H1 (cell line): ENCODE results near the gene USP53. TPM values are rescaled to one million over a fixed set of nuclear protein-coding genes. Genes with fewer than 3 reads are reported as not detected.

Experiments
- CTCF ChIA-PET: fragments of 300-600 bp; sonication (Branson Sonifier 250); formaldehyde crosslinking; loops from one replicate; lab custom pipeline; 2021; ENCODE audit not compliant: partially characterized antibody; lab: Charles Lee
- POLR2A ChIA-PET: fragments of 300-600 bp; sonication (Branson Sonifier 250); formaldehyde crosslinking; loops from one replicate; lab custom pipeline; 2021; ENCODE audit warnings: inconsistent platforms; ENCODE audit not compliant: partially characterized antibody; lab: Charles Lee
- DNase-seq, 2 experiments: peaks; one replicate each; pipeline versions ENCODE4 v3.0.0 to v3.0.0-alpha.2; 2010 to 2022; ENCODE audit warnings: low spot score in 2 of 2, low read depth in 1 of 2, mixed read lengths in 1 of 2
- FAIRE-seq: peaks from 2 replicates; lab custom pipeline; 2011; peaks lifted over from hg19 to GRCh38; lab: Jason Lieb, UNC
- H2AFZ ChIP-seq: 2 replicates; pipeline ENCODE4 v1.8.1; 2012; ENCODE audit warnings: low read length, inconsistent platforms
- H2AK5ac ChIP-seq: 2 replicates; pipeline ENCODE4 v1.6.1; 2013; ENCODE audit warnings: low read depth, low read length
- H2BK120ac ChIP-seq: replicated peaks from 2 replicates; pipeline ENCODE3; 2013; ENCODE audit warnings: low read depth, low read length, inconsistent platforms
- H2BK12ac ChIP-seq: 2 replicates; pipeline ENCODE4 v1.6.1; 2013; ENCODE audit warnings: low read depth, low read length
- H2BK15ac ChIP-seq: 2 replicates; pipeline ENCODE4 v1.6.1; 2013; ENCODE audit warnings: low read length
- H2BK20ac ChIP-seq: 2 replicates; pipeline ENCODE4 v1.6.1; 2013; ENCODE audit warnings: low read length
- H2BK5ac ChIP-seq: 2 replicates; pipeline ENCODE4 v1.6.1; 2013; ENCODE audit warnings: low read depth, low read length
- H3K14ac ChIP-seq: 2 replicates; pipeline ENCODE4 v1.6.1; 2013; ENCODE audit warnings: inconsistent platforms; ENCODE audit not compliant: insufficient read length
- H3K18ac ChIP-seq: 2 replicates; pipeline ENCODE4 v1.6.1; 2013; ENCODE audit warnings: low read length; ENCODE audit errors: extremely low read depth
- H3K23ac ChIP-seq: 2 replicates; pipeline ENCODE4 v1.6.1; 2013; ENCODE audit warnings: inconsistent platforms; ENCODE audit not compliant: insufficient read length
- H3K23me2 ChIP-seq: 2 replicates; pipeline ENCODE4 v1.6.1; 2013; ENCODE audit warnings: low read depth, low read length
- H3K27ac ChIP-seq: 2 replicates; pipeline ENCODE4 v1.6.1; 2011; ENCODE audit warnings: low read depth, low read length, inconsistent platforms
- H3K27me3 ChIP-seq, 4 experiments: replicated peaks in 1 of 4; 1 replicate in 1 of 4; 2 replicates in 3 of 4; pipeline versions ENCODE4 v1.6.1 to v1.8.1; 2011 to 2013; ENCODE audit warnings: low read length in 3 of 4, mild to moderate bottlenecking in 3 of 4, inconsistent platforms in 2 of 4, mixed read lengths in 2 of 4, moderate library complexity in 1 of 4; ENCODE audit not compliant: control insufficient read depth in 3 of 4, insufficient read depth in 3 of 4; ENCODE audit errors: extremely low read depth in 1 of 4
- H3K36me3 ChIP-seq, 4 experiments: 2 replicates each; pipeline versions ENCODE4 v1.6.1 to v1.8.1; 2011 to 2013; ENCODE audit warnings: mild to moderate bottlenecking in 4 of 4, low read length in 3 of 4, moderate library complexity in 2 of 4, control low read depth in 1 of 4, inconsistent platforms in 1 of 4; ENCODE audit not compliant: insufficient read depth in 4 of 4, control insufficient read depth in 2 of 4
- H3K4ac ChIP-seq: replicated peaks from 2 replicates; pipeline ENCODE3; 2013; ENCODE audit warnings: low read length, low read depth, mixed read lengths, inconsistent platforms; ENCODE audit not compliant: insufficient read length
- H3K4me1 ChIP-seq, 4 experiments: replicated peaks in 1 of 4; 1 replicate in 1 of 4; 2 replicates in 3 of 4; pipeline versions ENCODE4 v1.6.1 to v1.8.1; 2011 to 2013; ENCODE audit warnings: low read length in 3 of 4, inconsistent platforms in 2 of 4, mixed read lengths in 1 of 4; ENCODE audit not compliant: insufficient read depth in 4 of 4, control insufficient read depth in 3 of 4
- H3K4me2 ChIP-seq, 2 experiments: 2 replicates each; pipeline versions ENCODE4 v1.6.1 to v1.8.1; 2011 to 2013; ENCODE audit warnings: low read depth in 2 of 2, low read length in 2 of 2, control low read depth in 1 of 2, inconsistent platforms in 1 of 2, mild to moderate bottlenecking in 1 of 2; ENCODE audit not compliant: insufficient read depth in 1 of 2
- H3K4me3 ChIP-seq, 4 experiments: fragments of 200-600, 300-600 bp in 1 of 4; sonication (generic), shearing (Covaris generic), sonication (Bioruptor Twin) in 1 of 4; 2 replicates each; pipeline versions ENCODE4 v1.5.1 to v1.8.1; 2011 to 2016; ENCODE audit warnings: low read length in 4 of 4, low read depth in 3 of 4, control low read depth in 2 of 4, inconsistent platforms in 2 of 4, mild to moderate bottlenecking in 2 of 4, mixed read lengths in 1 of 4, moderate library complexity in 1 of 4; ENCODE audit not compliant: insufficient read depth in 2 of 4; ENCODE audit errors: extremely low read depth in 1 of 4
- H3K56ac ChIP-seq: replicated peaks from 2 replicates; pipeline ENCODE3; 2013; ENCODE audit warnings: low read depth, mild to moderate bottlenecking, mixed read lengths, low read length, inconsistent platforms; ENCODE audit not compliant: insufficient read length
- H3K79me1 ChIP-seq: 2 replicates; pipeline ENCODE4 v1.6.1; 2013; ENCODE audit warnings: low read depth, low read length, control low read depth
- H3K79me2 ChIP-seq, 2 experiments: 2 replicates each; pipeline versions ENCODE4 v1.6.1 to v1.8.1; 2012 to 2013; ENCODE audit warnings: low read length in 2 of 2, mild to moderate bottlenecking in 2 of 2, inconsistent platforms in 1 of 2; ENCODE audit not compliant: insufficient read depth in 2 of 2, control insufficient read depth in 1 of 2
- H3K9ac ChIP-seq, 4 experiments: replicated peaks in 1 of 4; 1 replicate in 1 of 4; 2 replicates in 3 of 4; pipeline versions ENCODE4 v1.6.1 to v1.8.1; 2011 to 2013; ENCODE audit warnings: low read depth in 3 of 4, low read length in 3 of 4, control low read depth in 2 of 4, mild to moderate bottlenecking in 2 of 4, moderate library complexity in 2 of 4, inconsistent platforms in 1 of 4; ENCODE audit errors: extremely low read depth in 1 of 4
- H3K9me3 ChIP-seq, 2 experiments: 2 replicates each; pipeline versions ENCODE4 v1.6.1 to v1.8.1; 2012 to 2013; ENCODE audit warnings: mild to moderate bottlenecking in 2 of 2, moderate library complexity in 2 of 2, control low read depth in 1 of 2, inconsistent platforms in 1 of 2, low read depth in 1 of 2, low read length in 1 of 2, mixed read lengths in 1 of 2; ENCODE audit not compliant: insufficient read depth in 2 of 2
- H4K20me1 ChIP-seq, 2 experiments: replicated peaks in 1 of 2; 2 replicates each; pipeline versions ENCODE3 to v1.8.1; 2011 to 2013; ENCODE audit warnings: inconsistent platforms in 2 of 2, low read length in 2 of 2, mild to moderate bottlenecking in 1 of 2; ENCODE audit not compliant: insufficient read depth in 2 of 2, control insufficient read depth in 1 of 2
- H4K5ac ChIP-seq: 2 replicates; pipeline ENCODE4 v1.6.1; 2013; ENCODE audit warnings: low read length, low read depth, mixed read lengths, inconsistent platforms; ENCODE audit not compliant: insufficient read length
- H4K8ac ChIP-seq: 2 replicates; pipeline ENCODE4 v1.8.0; 2013; ENCODE audit warnings: mild to moderate bottlenecking, moderate library complexity, low read length, inconsistent platforms; ENCODE audit not compliant: insufficient read depth; ENCODE audit errors: extremely low read depth
- H4K91ac ChIP-seq: replicated peaks from 2 replicates; pipeline ENCODE3; 2013; ENCODE audit warnings: low read length, mixed read lengths, inconsistent platforms; ENCODE audit not compliant: insufficient read length
- ASH2L ChIP-seq: fragments of 200-600, 300-600 bp; sonication (generic); IDR thresholded peaks from one replicate; pipeline ENCODE4 v1.7.1; 2017; ENCODE audit warnings: low read length
- BRCA1 ChIP-seq: IDR thresholded peaks from 2 replicates; pipeline ENCODE4 v1.6.1; 2012; ENCODE audit warnings: low read depth, low read length, improper control_type of control experiment
- CBX8 ChIP-seq: fragments of 300-800, 300-1000 bp; sonication (generic); IDR thresholded peaks from 2 replicates; pipeline ENCODE4 v1.7.1; 2016; ENCODE audit warnings: low read depth, low read length, borderline replicate concordance
- EGR1 ChIP-seq: IDR thresholded peaks from 2 replicates; pipeline ENCODE4 v1.6.1; 2011; ENCODE audit warnings: low read depth, low read length, borderline replicate concordance
- EZH2 ChIP-seq: fragments of 200-600 bp; sonication (generic); IDR thresholded peaks from 2 replicates; pipeline ENCODE4 v1.7.1; 2012; ENCODE audit warnings: low read depth, mild to moderate bottlenecking, moderate library complexity, low read length, inconsistent platforms; ENCODE audit not compliant: severe bottlenecking
- FOSL1 ChIP-seq: IDR thresholded peaks from 2 replicates; pipeline ENCODE4 v1.6.1; 2011; ENCODE audit warnings: mild to moderate bottlenecking, low read depth, low read length, moderate library complexity; ENCODE audit not compliant: insufficient read depth
- GTF2F1 ChIP-seq: IDR thresholded peaks from 2 replicates; pipeline ENCODE4 v1.6.1; 2012; ENCODE audit warnings: low read depth, low read length, improper control_type of control experiment, borderline replicate concordance
- POLR2AphosphoS5 ChIP-seq: IDR thresholded peaks from 2 replicates; pipeline ENCODE4 v1.6.1; 2011; ENCODE audit warnings: low read depth, low read length
- POU5F1 ChIP-seq: IDR thresholded peaks from 2 replicates; pipeline ENCODE4 v1.6.1; 2011; ENCODE audit warnings: low read depth, mild to moderate bottlenecking, low read length, moderate library complexity
- RNF2 ChIP-seq: fragments of 200-900, 300-1000 bp; sonication (generic); IDR thresholded peaks from 2 replicates; pipeline ENCODE4 v1.7.1; 2016; ENCODE audit warnings: borderline replicate concordance, low read depth, mild to moderate bottlenecking, antibody characterized with exemption, low read length; ENCODE audit not compliant: poor library complexity, severe bottlenecking; ENCODE audit errors: missing control alignments
- SIX5 ChIP-seq: IDR thresholded peaks from 2 replicates; pipeline ENCODE4 v1.6.1; 2011; ENCODE audit warnings: mild to moderate bottlenecking, low read depth, low read length
- SP1 ChIP-seq: IDR thresholded peaks from 2 replicates; pipeline ENCODE4 v1.6.1; 2011; ENCODE audit warnings: low read depth, low read length
- SP4 ChIP-seq: IDR thresholded peaks from 2 replicates; pipeline ENCODE4 v1.6.1; 2012; ENCODE audit warnings: low read length, inconsistent platforms
- SRF ChIP-seq: IDR thresholded peaks from 2 replicates; pipeline ENCODE4 v1.6.1; 2011; ENCODE audit warnings: mild to moderate bottlenecking, low read depth, low read length, moderate library complexity
- TCF12 ChIP-seq: IDR thresholded peaks from 2 replicates; pipeline ENCODE4 v1.6.1; 2011; ENCODE audit warnings: low read depth, mild to moderate bottlenecking, low read length
- ZNF274 ChIP-seq: IDR thresholded peaks from 2 replicates; pipeline ENCODE4 v1.7.0; 2012; ENCODE audit warnings: low read length, borderline replicate concordance; ENCODE audit errors: extremely low read depth
- WGBS, 2 experiments: shearing (Covaris generic) in 1 of 2; methylation state at CpG; one replicate each; pipeline versions ENCODE4 v1.1.6 to v1.1.7; 2013 to 2015; ENCODE audit warnings: low lambda C conversion rate in 2 of 2, mixed read lengths in 2 of 2, inconsistent platforms in 1 of 2, low coverage in 1 of 2, missing lambda C conversion rate in 1 of 2; ENCODE audit not compliant: insufficient replicate concordance in 2 of 2, insufficient coverage in 1 of 2, insufficient read length in 1 of 2; ENCODE audit errors: extremely low coverage in 1 of 2, missing lambda C conversion rate in 1 of 2; 5-methylcytosine and 5-hydroxymethylcytosine counted together
- polyA plus RNA-seq, 7 experiments: library from polyadenylated mRNA; depleted of rRNA in 3 of 7; stranded (reverse) in 5 of 7; unstranded in 2 of 7; fragments of >200 nt in 5 of 7; fragments of 200-250 nt in 2 of 7; gene quantifications; 1 replicate in 5 of 7; 2 replicates in 1 of 7; 4 replicates in 1 of 7; pipeline versions ENCODE4 v1.2.1 to v1.2.3, GENCODE V29; 2011 to 2013; ENCODE audit warnings: missing spikeins in 2 of 7, mixed read lengths in 2 of 7
- total RNA-seq: library from RNA; stranded (reverse); fragmentation: NEBNext Ultra II Directional; extraction: Animal tissue kit (Norgen Biotek cat#: 25700); gene quantifications from 2 replicates; pipeline ENCODE4 v1.2.1, GENCODE V29; 2021

The USP53 gene
- total and polyA plus RNA-seq, 2 of the 8 experiments (the other 6 are each of a cell fraction or from before 2014, with no cell fraction given) = 2.9 to 14.9 TPM

DNA sequence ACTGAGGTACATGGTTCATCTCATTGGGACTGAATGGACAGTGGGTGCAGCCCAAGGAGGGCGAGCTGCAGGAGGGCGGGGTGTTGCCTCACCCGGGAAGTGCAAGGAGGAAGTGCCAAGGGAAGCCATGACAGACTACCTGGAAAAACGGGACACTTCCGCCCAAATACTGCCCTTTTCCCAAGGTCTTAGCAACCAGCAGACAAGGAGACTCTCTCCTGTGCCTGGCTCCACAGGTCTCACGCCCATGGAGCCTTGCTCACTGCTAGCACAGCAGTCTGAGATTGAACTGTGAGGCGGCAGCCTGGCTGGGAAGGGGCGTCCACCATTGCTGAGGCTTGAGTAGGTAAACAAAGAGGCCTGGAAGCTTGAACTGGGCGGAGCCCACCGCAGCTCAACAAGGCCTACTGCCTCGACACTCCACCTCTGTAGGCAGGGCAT is 14.7 kb upstream of the USP53 start:
- Histone ChIP-seq H3K79me2 (no peaks in the 10 kb centered on the region), H3K4me3 (no peak overlapping the region), H3K36me3 (no peaks in the 10 kb centered on the region), H2BK15ac (peak overlapping the region; percentile 18; the same call in 1 of the 2 replicates), H2BK120ac (no peak overlapping the region), H3K27me3 (no peaks in the 10 kb centered on the region), H2AK5ac (no peak overlapping the region), H2AFZ (peak overlapping the region; percentile 26; the same call in 1 of the 2 replicates), H2BK20ac (no peak overlapping the region), H3K9ac (no peak overlapping the region), H3K4ac (no peak overlapping the region), H3K4me2 (no peak overlapping the region), H4K8ac (no peak overlapping the region), H3K14ac (no peak overlapping the region), H3K23me2 (no peaks in the 10 kb centered on the region), H3K56ac (no peak overlapping the region), H3K23ac (no peak overlapping the region), H3K27ac (no peak overlapping the region), H4K91ac (no peak overlapping the region), H3K18ac (no peak overlapping the region), H2BK12ac (no peak overlapping the region), H4K20me1 (no peaks in the 10 kb centered on the region), H3K9me3 (no peaks in the 10 kb centered on the region; a peak in 1 of 4 replicates), H2BK5ac (no peak overlapping the region), H4K5ac (no peak overlapping the region), H3K4me1 (no peaks in the 10 kb centered on the region), H3K79me1 (no peaks in the 10 kb centered on the region)
- FAIRE-seq (no peak), DNase-seq (no peak)
- no peak for TF ChIP-seq POLR2AphosphoS5
- TF ChIP-seq CBX8 = no peak
- no peak for TF ChIP-seq ZNF274
- no peak for TF ChIP-seq RNF2
- TF ChIP-seq GTF2F1 = no peak
- no peak for TF ChIP-seq TCF12
- no peak for TF ChIP-seq SIX5
- TF ChIP-seq BRCA1 = no peak
- no peak for TF ChIP-seq SRF
- no peak for TF ChIP-seq SP1
- no peak for TF ChIP-seq ASH2L
- TF ChIP-seq EGR1 = no peak
- no peak for TF ChIP-seq FOSL1
- TF ChIP-seq POU5F1 = no peak
- no peak for TF ChIP-seq EZH2
- no peak for TF ChIP-seq SP4
- CTCF ChIA-PET = no interaction called here
- 89% methylated on average over 10 of the region's 11 CpGs; no CpG with 5 or more reads in 1 of the 2 experiments for WGBS, 2 experiments
- POLR2A ChIA-PET = interaction anchor here (2.5 kb wide), 1 partner anchor 15 kb away, joined by 15 read pairs; the partner anchor contains the start of gene USP53
